ENCODE results near the gene SLC39A13. TPM values are rescaled to one million over a fixed set of nuclear protein-coding genes. Genes with fewer than 3 reads are reported as not detected.

SLC39A13 gene
- total and polyA plus RNA-seq, 2 experiments from 2014 or later, result 175 to 189 TPM

DNA sequence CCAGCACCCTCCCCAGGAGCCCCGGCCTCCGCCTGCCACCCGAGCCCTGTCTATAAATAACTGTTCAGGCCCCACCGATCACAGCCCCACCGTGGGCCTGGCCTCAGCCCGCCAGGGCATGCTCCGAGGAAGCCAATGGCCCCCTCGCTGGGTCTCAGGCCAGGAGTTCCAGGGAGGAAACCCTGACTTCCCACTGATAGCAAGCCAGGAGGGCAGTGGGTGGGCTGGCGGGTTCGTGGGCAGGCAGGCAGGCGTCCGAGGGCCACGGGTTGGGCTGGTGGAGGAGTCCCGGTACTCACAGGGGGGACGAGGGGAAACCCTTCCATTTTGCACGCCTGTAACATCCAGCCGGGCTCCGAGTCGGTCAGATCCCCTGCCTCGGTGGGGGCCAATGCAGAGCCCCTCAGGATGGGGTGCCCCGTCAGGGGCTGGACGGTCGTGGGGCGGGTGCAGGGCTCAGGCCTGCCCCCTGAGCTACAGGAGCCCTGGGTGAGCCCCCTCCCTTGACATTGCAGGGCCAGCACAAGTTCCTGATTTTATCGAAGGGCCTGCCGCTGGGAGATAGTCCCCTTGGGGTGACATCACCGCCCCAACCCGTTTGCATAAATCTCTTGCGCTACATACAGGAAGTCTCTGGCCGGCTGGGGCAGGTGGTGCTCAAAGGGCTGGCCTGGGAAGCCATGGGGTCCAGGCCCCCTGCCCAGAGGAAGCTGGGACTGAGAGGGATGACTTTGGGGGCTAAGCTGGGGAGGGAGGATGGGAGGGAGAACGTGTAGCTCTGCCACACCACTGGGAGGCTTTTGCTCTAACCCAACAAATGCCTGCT, 30.2 kb upstream of the SLC39A13 start, which contains the start of gene SPI1:
Gene SPI1, minus strand, starts transcription at position 538 of the 826 bp plus-strand sequence. Its CDS starts 194 bp downstream, at position 344.
- Histone ChIP-seq H3K36me3 (ENCODE audit: low read depth) (no peaks in the 10 kb centered on the region), H3K9ac (no peak within 1 kb of the TSS), H2AFZ (no peak within 1 kb of the TSS), H3K9me2 (ENCODE audit: insufficient read depth) (no peaks in the 10 kb centered on the region), H3K27me3 (replicated peaks; ENCODE audit: insufficient read depth) (no peaks in the 10 kb centered on the region), H3K9me3 (ENCODE audit: low read depth) (no peaks in the 10 kb centered on the region), H3K27ac (no peak within 1 kb of the TSS), H3K4me1 (ENCODE audit: insufficient read depth) (0 out of 2 replicates have a peak, but pooled peaks cover 3% of the 10 kb centered on the region), H3K4me2 (ENCODE audit: unreplicated experiment) (no peak within 1 kb of the TSS), H3K4me3 (no peak within 1 kb of the TSS), H3F3A (ENCODE audit: insufficient read depth) (no peaks in the 10 kb centered on the region), H4K20me1 (ENCODE audit: insufficient read depth) (no peaks in the 10 kb centered on the region), H3K79me2 (ENCODE audit: insufficient read depth) (no peaks in the 10 kb centered on the region)
- TF ChIP-seq EZH2phosphoT487 (IDR thresholded peaks at IDR 0.05; ENCODE audit: insufficient read depth, low read depth) (no peak), EZH2 (IDR thresholded peaks at IDR 0.05; ENCODE audit: insufficient read depth, poor library complexity, severe bottlenecking) (no peak)
- 74 to 81% methylated on average over 25 to 31 of the region's 31 CpGs for WGBS, 2 experiments (ENCODE audit: low coverage in 1 of 2, low lambda C conversion rate in 2 of 2, missing lambda C conversion rate in 2 of 2)
- no peak for DNase-seq
- in situ Hi-C loops (cut with MboI), result loop anchor here (10.0 kb wide), 1 partner anchor 67 kb away; the partner anchor contains the start of gene RAPSN

DNA sequence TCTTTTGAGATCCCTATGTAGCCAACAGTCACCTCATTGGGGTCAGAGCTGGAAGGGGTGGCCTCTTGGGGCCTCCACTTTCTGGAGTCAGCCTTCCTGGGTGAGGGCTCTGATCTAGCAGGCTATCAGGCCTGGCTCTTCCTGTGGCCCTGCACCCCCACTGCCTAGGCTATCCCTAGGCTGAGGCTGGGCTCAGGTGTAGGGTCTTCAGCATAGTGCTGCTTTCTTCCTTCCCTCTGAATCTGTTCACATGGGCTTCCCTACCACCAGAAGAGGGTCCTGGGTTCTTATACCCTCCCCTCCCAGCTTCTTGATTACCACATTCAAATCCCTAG, 29.6 kb upstream of the SLC39A13 start:
- DNase-seq, result no peak
- Histone ChIP-seq H3K4me1 (ENCODE audit: insufficient read depth) (0 out of 2 replicates have a peak, but pooled peaks cover 3% of the 10 kb centered on the region), H3K9me3 (ENCODE audit: low read depth) (no peaks in the 10 kb centered on the region), H2AFZ (no peak overlapping the region), H3K36me3 (ENCODE audit: low read depth) (no peaks in the 10 kb centered on the region), H3K4me3 (no peak overlapping the region), H3F3A (ENCODE audit: insufficient read depth) (no peaks in the 10 kb centered on the region), H3K27me3 (replicated peaks; ENCODE audit: insufficient read depth) (no peaks in the 10 kb centered on the region), H4K20me1 (ENCODE audit: insufficient read depth) (no peaks in the 10 kb centered on the region), H3K9ac (no peak overlapping the region), H3K9me2 (ENCODE audit: insufficient read depth) (no peaks in the 10 kb centered on the region), H3K79me2 (ENCODE audit: insufficient read depth) (no peaks in the 10 kb centered on the region), H3K27ac (no peak overlapping the region), H3K4me2 (ENCODE audit: unreplicated experiment) (no peak overlapping the region)
- in situ Hi-C loops (cut with MboI), result loop anchor here (10.0 kb wide), 1 partner anchor 66 kb away; the partner anchor contains the start of gene RAPSN
- no peak for TF ChIP-seq EZH2 (IDR thresholded peaks at IDR 0.05; ENCODE audit: insufficient read depth, poor library complexity, severe bottlenecking)
- TF ChIP-seq EZH2phosphoT487 (IDR thresholded peaks at IDR 0.05; ENCODE audit: insufficient read depth, low read depth), result no peak

DNA sequence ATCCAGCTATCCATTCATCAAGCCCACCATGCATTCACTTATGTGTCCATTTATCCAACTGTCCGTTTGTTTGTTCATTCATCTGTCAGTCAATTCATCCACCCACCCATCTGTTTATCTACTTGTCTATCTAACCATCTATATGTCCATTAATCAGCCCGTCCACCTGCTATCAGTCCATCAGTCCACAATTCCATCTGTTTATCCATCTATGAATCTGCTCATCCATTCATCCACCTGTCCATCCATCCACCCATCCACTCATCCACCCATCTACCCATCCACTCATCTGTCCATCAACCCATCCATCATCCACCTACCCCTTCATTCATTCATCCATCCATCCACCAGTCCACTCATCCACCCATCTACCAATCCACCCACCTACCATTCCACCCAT, 29.1 kb upstream of the SLC39A13 start:
- Histone ChIP-seq H3K9me2 (ENCODE audit: insufficient read depth) (no peaks in the 10 kb centered on the region), H3K4me1 (ENCODE audit: insufficient read depth) (0 out of 2 replicates have a peak, but pooled peaks cover under 1% of the 10 kb centered on the region), H3K4me3 (no peak overlapping the region), H4K20me1 (ENCODE audit: insufficient read depth) (no peaks in the 10 kb centered on the region), H3F3A (ENCODE audit: insufficient read depth) (no peaks in the 10 kb centered on the region), H3K36me3 (ENCODE audit: low read depth) (no peaks in the 10 kb centered on the region), H3K9me3 (ENCODE audit: low read depth) (no peaks in the 10 kb centered on the region), H3K27ac (no peak overlapping the region), H3K9ac (no peak overlapping the region), H3K4me2 (ENCODE audit: unreplicated experiment) (no peak overlapping the region), H3K79me2 (ENCODE audit: insufficient read depth) (no peaks in the 10 kb centered on the region), H3K27me3 (replicated peaks; ENCODE audit: insufficient read depth) (no peaks in the 10 kb centered on the region), H2AFZ (no peak overlapping the region)
- TF ChIP-seq EZH2phosphoT487 (IDR thresholded peaks at IDR 0.05; ENCODE audit: insufficient read depth, low read depth), result no peak
- TF ChIP-seq EZH2 (IDR thresholded peaks at IDR 0.05; ENCODE audit: insufficient read depth, poor library complexity, severe bottlenecking), result no peak
- DNase-seq, result no peak
- in situ Hi-C loops (cut with MboI), result loop anchor here (10.0 kb wide), 1 partner anchor 65 kb away; the partner anchor contains the start of gene RAPSN
- WGBS, 2 experiments (ENCODE audit: low coverage in 1 of 2, low lambda C conversion rate in 2 of 2, missing lambda C conversion rate in 2 of 2), result 51 to 54% methylated on average over 2 of the region's 2 CpGs

DNA sequence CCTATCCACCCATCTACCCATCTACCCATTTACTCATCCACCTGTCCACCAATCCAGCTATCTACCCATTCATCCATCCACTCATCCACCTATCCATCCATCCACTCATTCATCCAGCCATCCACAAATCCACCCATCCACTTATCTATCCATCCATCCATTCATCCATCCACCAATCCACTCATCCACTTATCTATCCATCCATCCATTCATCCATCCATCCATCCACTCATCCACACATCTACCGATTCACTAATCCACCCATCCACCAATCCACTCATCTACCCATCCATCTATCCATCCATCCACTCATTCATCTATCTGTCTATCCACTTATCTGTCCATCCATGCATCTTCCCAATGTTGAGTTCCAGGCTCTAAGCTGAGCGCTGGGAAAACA, 28.3 kb upstream of the SLC39A13 start:
- Histone ChIP-seq H3K4me3 (no peak overlapping the region), H3K27me3 (replicated peaks; ENCODE audit: insufficient read depth) (no peaks in the 10 kb centered on the region), H3K27ac (no peak overlapping the region), H2AFZ (no peak overlapping the region), H3K9me3 (ENCODE audit: low read depth) (no peaks in the 10 kb centered on the region), H4K20me1 (ENCODE audit: insufficient read depth) (no peaks in the 10 kb centered on the region), H3K79me2 (ENCODE audit: insufficient read depth) (no peaks in the 10 kb centered on the region), H3F3A (ENCODE audit: insufficient read depth) (no peaks in the 10 kb centered on the region), H3K36me3 (ENCODE audit: low read depth) (no peaks in the 10 kb centered on the region), H3K9me2 (ENCODE audit: insufficient read depth) (no peaks in the 10 kb centered on the region), H3K4me2 (ENCODE audit: unreplicated experiment) (no peak overlapping the region), H3K9ac (no peak overlapping the region), H3K4me1 (ENCODE audit: insufficient read depth) (no peaks in the 10 kb centered on the region)
- TF ChIP-seq EZH2 (IDR thresholded peaks at IDR 0.05; ENCODE audit: insufficient read depth, poor library complexity, severe bottlenecking) (no peak), EZH2phosphoT487 (IDR thresholded peaks at IDR 0.05; ENCODE audit: insufficient read depth, low read depth) (no peak)
- no peak for DNase-seq
- 59 to 82% methylated on average over 2 of the region's 2 CpGs for WGBS, 2 experiments (ENCODE audit: low coverage in 1 of 2, low lambda C conversion rate in 2 of 2, missing lambda C conversion rate in 2 of 2)
- in situ Hi-C loops (cut with MboI), result no loop called here

All from GM23248 (cell line).